Suprapubic skin (tissue), 4 donors: ENCODE results near the gene ARF3.

Experiments
- CTCF ChIP-seq, 2 donors: fragments of 200-600 bp in 1 of 2; fragments of 450-650 bp in 1 of 2; sonication (generic) in 1 of 2; IDR thresholded peaks; one replicate each; pipeline ENCODE4 v1.5.1; 2016 to 2019; ENCODE audit warnings: antibody characterized with exemption in 2 of 2, mild to moderate bottlenecking in 1 of 2, moderate library complexity in 1 of 2
- POLR2A ChIP-seq, 2 donors: fragments of 450-650 bp; IDR thresholded peaks; one replicate each; pipeline ENCODE4 v1.6.1; 2017; ENCODE audit warnings: antibody characterized with exemption in 2 of 2, mild to moderate bottlenecking in 2 of 2, moderate library complexity in 2 of 2
- POLR2AphosphoS5 ChIP-seq, 3 donors: sonication (generic); formaldehyde crosslinking; IDR thresholded peaks; one replicate each; pipeline ENCODE4 v1.6.1; 2017; ENCODE audit warnings: antibody characterized with exemption in 3 of 3

GRCh38 chr12:48929551-48929950 lies 27.7 kb downstream of the ARF3 start:
- TF ChIP-seq CTCF (IDR thresholded peaks at IDR 0.05) (no peak), POLR2AphosphoS5 (IDR thresholded peaks at IDR 0.05) (no peak), POLR2A (IDR thresholded peaks at IDR 0.05) (no peak)
